GM10248 (cell line): Measurements from ENCODE around the gene ZNF12.
"Not testable (repeated sequence)": the region's sequence is repeated elsewhere in the genome, so short reads cannot be mapped to it uniquely, and the experiment has no call there.

Source experiments
- CTCF ChIA-PET: fragments of 300-600 bp; sonication (Branson Sonifier 250); formaldehyde crosslinking; extraction: SDS; loops from one replicate; lab custom pipeline; 2021; ENCODE audit warnings: antibody characterized with exemption; lab: Yijun Ruan, JAX
- POLR2A ChIA-PET: fragments of 350-650 bp; sonication (Branson Sonifier 250); formaldehyde crosslinking; extraction: SDS; loops from one replicate; lab custom pipeline; 2020; ENCODE audit warnings: antibody characterized with exemption; lab: Yijun Ruan, JAX
- DNase-seq: peaks from one replicate; pipeline ENCODE4 v3.0.0; 2012; ENCODE audit errors: extremely low spot score
- TF ChIP-seq, protein P1 (sequence below): IDR thresholded peaks from 2 replicates; pipeline ENCODE4 v1.5.1; 2012; ENCODE audit warnings: mild to moderate bottlenecking, low read depth; ENCODE audit errors: extremely low read depth, missing control alignments, control extremely low read depth

Gene ZNF12

DNA sequence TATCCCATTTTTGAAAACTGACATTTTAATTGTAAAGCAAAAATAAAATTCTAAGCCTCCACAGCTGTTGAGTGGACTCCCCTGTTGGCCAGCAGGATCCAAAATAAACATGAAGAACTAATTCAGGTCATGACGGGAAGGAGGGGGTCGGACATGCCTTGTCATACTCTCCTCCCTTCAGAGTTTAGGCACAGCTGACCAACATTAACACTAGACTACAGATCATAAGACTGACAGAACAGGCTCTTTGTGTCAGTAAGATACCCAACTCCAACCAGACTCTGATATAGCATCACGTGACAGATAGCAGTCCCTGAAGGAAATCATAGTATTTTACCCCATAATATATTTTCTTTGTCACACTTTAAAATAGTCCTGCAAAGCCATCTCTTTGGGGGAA is 20.9 kb upstream of the ZNF12 start:
- TF ChIP-seq, protein P1, sequence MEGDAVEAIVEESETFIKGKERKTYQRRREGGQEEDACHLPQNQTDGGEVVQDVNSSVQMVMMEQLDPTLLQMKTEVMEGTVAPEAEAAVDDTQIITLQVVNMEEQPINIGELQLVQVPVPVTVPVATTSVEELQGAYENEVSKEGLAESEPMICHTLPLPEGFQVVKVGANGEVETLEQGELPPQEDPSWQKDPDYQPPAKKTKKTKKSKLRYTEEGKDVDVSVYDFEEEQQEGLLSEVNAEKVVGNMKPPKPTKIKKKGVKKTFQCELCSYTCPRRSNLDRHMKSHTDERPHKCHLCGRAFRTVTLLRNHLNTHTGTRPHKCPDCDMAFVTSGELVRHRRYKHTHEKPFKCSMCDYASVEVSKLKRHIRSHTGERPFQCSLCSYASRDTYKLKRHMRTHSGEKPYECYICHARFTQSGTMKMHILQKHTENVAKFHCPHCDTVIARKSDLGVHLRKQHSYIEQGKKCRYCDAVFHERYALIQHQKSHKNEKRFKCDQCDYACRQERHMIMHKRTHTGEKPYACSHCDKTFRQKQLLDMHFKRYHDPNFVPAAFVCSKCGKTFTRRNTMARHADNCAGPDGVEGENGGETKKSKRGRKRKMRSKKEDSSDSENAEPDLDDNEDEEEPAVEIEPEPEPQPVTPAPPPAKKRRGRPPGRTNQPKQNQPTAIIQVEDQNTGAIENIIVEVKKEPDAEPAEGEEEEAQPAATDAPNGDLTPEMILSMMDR = no peak
- no peak for DNase-seq
- ChIA-PET CTCF (no interaction called here), POLR2A (no interaction called here)

DNA sequence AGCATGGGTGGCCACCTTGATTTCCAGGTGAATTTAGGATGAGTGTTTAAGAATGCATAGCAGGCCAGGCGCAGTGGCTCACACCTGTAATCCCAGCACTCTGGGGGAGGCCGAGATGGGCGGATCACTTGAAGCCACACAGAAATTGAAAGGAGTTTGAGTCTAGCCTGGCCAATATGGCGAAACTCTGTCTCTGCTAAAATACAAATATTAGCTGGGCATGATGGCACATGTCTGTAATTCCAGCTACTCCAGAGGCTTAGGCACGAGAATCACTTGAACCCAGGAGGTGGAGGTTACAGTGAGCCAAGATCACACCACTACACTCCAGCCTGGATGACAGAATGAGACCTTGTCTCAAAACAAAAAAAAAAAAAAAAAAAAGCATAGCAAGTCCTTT is 19.6 kb upstream of the ZNF12 start:
- CTCF ChIA-PET = interaction anchor here (1.3 kb wide), 1 partner anchor 10 kb away, joined by 3 read pairs; no protein-coding TSS in a partner anchor
- POLR2A ChIA-PET, DNase-seq: not testable (repeated sequence)

DNA sequence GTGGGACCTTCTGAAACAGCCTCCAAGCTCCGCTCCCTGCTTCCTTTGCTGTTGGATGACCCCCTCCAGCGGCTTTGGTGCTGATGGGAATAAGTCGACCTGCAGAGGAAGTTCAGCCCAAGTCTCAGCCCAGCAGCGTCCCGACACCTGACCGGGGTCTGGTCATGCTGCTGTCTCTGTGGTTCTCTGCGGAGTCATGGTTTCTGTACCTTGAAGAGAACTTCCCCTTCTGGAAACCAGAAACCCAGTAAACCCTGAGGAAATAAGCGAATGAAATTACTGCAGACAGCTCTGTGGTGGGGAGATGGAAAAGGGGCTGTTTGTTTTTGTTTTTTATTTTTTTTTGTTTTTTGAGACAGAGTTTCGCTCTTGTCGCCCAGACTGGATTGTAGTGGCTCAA is 18.3 kb upstream of the ZNF12 start:
- TF ChIP-seq, protein P1 = no peak
- CTCF ChIA-PET = interaction anchor here (1.4 kb wide), 1 partner anchor 11 kb away, joined by 4 read pairs; no protein-coding TSS in a partner anchor
- peak; percentile 79 for DNase-seq
- POLR2A ChIA-PET = interaction anchor here (1.2 kb wide), 1 partner anchor 80 kb away, joined by 3 read pairs; no protein-coding TSS in a partner anchor

DNA sequence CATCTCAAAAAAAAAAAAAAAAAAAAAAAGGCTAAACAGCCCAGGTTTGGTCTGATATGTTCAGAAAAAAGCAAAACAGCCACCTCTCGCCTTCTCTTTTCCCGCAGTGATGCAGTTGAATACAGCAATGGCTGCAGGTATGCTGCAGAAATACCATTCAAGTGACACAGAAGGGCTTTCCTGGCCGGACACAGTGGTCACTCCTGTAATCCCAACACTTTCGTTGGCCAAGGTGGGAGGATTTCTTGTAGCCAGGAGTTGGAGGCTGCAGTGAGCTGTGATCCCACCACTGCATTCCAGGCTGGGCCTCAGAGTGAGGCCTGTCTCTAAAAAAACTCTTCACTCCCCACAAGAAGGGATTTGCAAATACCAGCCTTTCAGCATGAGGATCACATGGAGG is 17.6 kb upstream of the ZNF12 start:
- CTCF ChIA-PET = interaction anchor here (1.4 kb wide), 1 partner anchor 11 kb away, joined by 4 read pairs; no protein-coding TSS in a partner anchor

DNA sequence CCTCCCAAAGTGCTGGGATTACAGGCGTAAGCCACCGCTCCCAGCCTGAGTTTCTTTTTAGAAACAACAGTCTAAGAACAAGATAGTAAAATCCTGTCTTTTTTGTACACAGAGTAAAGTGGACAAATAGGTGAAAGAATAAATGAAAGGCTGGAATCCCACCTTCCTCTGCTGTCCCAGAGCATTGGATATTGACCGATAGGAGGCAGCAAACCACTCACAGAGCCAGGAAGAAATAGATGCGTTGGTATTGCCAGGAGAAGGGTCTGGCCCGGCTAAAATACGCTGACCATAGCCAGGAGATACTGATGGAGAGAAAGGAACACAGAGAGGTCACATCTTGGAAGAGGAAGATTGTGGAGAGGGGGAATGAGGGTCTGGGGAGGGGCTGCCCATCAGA is 11.4 kb upstream of the ZNF12 start:
- TF ChIP-seq, protein P1 = peak; percentile 41
- DNase-seq = no peak
- ChIA-PET POLR2A (no interaction called here), CTCF (interaction anchor here (0.8 kb wide), 1 partner anchor 11 kb away, joined by 3 read pairs; the partner anchor contains the start of gene ZNF12)

More for the DNA sequence above, 17.6 kb upstream of the ZNF12 start:
- POLR2A ChIA-PET, DNase-seq: not testable (repeated sequence)

DNA sequence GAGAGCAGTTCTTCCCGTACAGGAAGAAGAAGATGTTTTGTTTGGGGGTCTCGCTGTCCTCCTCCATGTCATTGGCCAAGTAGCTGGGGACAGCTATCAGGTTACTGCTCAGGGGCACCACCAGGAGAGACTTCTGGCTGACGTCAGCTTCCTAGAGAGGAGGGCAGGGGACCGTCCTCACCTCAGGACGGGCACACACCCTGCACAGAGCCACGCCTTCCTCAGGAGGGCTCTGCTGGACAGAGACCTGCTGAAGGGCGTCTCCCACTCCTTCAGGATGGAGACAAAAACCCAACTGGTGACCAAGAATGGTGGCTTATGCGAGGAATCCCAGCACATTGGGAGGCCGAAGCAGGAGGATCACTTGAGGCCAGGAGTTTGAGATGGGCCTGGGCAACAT is 9.2 kb upstream of the ZNF12 start:
- POLR2A ChIA-PET, DNase-seq: not testable (repeated sequence)
- CTCF ChIA-PET = interaction anchor here (1.1 kb wide), 1 partner anchor 10 kb away, joined by 3 read pairs; no protein-coding TSS in a partner anchor

DNA sequence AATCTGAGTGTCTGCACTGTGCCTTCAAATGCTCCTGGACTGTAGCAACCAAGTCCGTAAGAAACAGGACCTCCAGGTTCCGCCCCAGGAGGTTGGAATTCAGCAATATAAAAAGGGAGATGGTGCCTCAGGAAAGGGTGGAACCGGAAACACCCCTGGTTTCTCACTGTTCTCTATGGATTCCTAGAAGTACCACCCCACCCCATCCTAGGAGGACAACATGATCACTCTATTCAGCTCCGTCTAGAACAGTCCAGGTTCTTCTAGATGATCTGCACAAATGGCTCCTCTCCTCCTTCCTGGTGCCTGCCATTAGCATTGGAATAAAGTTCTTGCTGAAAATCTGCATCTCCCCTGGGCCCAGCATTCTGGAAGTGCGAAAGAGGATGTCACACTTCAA is 7.6 kb upstream of the ZNF12 start:
- TF ChIP-seq, protein P1 = no peak
- POLR2A ChIA-PET = no interaction called here
- CTCF ChIA-PET = no interaction called here
- DNase-seq = no peak

DNA sequence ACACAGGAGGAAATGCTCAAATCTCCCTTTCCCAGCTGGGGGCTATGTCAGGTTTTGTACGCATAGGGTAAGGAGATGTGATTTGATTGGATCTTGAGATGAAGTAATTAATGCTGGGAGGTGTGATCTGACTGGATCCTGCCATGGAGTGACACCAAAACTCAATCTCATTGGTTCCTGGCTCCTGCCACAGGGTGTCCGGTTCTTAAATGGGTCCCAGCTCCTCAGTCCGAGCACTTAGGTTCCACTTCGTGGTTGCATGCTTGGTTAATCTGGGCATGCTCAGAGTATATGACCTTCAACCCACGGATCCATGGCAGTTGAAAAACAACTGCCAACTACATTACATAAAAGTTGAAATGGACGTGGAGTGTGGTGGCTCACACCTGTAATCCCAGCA is 3.1 kb upstream of the ZNF12 start:
- DNase-seq = no peak
- ChIA-PET CTCF (interaction anchor here (1.9 kb wide), 1 partner anchor 10 kb away, joined by 5 read pairs; no protein-coding TSS in a partner anchor), POLR2A (no interaction called here)
- TF ChIP-seq, protein P1 = no peak
